OCI-LY3 (cell line): ENCODE results near the gene RCOR2.

Source experiments
- EZH2phosphoT487 ChIP-seq: fragments of 200-600 bp; shearing (Covaris generic); IDR thresholded peaks from 2 replicates; pipeline ENCODE4 v1.6.1; 2018; ENCODE audit warnings: antibody characterized with exemption, mixed run types, low read depth
- TF ChIP-seq, protein P1 (sequence below): fragments of 200-600, 300-600 bp; sonication (generic); IDR thresholded peaks from 2 replicates; pipeline ENCODE4 v1.5.1; 2014; ENCODE audit warnings: antibody characterized with exemption, low read length, low read depth

DNA sequence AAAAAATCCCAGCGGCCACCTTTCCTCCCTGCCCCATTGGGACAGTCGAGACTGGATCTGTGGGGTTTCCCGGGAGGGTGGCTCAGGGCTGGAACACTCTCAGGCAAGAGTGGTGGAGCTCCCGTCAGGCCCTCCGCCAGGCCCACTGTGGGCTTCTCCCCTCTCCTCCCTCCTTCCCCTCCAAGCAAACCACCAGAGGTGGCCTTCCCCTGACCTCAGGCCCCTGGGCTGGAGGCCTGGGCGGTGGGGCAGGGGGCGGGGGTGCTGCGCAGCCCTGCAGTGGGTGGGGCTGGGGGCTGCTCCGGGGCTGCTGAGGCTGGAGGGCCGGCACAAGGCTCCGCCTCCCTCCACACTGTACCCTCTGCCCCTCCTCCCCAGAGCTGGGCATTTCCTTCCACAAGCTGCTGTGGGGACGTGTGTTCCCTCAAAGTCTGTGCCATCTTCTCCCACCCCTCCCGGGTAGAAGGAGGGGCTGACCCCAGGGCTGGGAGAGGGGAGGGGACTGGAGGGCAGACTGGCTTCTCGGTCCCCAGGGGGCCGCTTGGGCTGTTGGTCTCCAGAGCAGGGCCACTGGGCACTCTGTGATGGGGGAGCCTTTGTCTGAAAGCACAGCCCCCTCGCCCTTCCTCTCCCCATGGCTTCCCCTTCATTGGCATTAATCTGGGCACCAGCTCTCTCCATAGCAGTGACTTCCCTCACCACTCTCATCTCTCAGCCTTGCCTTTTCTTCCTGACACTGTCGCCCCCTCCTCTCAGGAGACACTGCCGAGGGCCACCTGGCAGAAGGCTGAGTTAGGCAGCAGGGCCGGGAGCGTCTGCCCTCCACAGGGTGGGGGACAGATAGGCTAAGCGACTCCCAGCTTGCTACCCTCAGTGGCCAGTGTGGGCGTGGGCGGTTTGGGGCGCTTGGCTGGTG, 7.1 kb downstream of the RCOR2 start:
- TF ChIP-seq, protein P1, sequence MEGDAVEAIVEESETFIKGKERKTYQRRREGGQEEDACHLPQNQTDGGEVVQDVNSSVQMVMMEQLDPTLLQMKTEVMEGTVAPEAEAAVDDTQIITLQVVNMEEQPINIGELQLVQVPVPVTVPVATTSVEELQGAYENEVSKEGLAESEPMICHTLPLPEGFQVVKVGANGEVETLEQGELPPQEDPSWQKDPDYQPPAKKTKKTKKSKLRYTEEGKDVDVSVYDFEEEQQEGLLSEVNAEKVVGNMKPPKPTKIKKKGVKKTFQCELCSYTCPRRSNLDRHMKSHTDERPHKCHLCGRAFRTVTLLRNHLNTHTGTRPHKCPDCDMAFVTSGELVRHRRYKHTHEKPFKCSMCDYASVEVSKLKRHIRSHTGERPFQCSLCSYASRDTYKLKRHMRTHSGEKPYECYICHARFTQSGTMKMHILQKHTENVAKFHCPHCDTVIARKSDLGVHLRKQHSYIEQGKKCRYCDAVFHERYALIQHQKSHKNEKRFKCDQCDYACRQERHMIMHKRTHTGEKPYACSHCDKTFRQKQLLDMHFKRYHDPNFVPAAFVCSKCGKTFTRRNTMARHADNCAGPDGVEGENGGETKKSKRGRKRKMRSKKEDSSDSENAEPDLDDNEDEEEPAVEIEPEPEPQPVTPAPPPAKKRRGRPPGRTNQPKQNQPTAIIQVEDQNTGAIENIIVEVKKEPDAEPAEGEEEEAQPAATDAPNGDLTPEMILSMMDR, result no peak
- TF ChIP-seq EZH2phosphoT487, result no peak
